Measurements from ENCODE around the gene OFD1. TPM values are rescaled to one million over a fixed set of nuclear protein-coding genes. Genes with fewer than 3 reads are reported as not detected.

The OFD1 gene
- polyA plus RNA-seq, 1 of the 3 experiments (the other 2 are of a cell fraction) = 13.4 TPM

GRCh38 chrX:13791145-13791544 is 56.6 kb downstream of the OFD1 start:
- ChIA-PET CTCF (no interaction called here), POLR2A (no interaction called here)
- Histone ChIP-seq H3K4me3 (ENCODE audit: low read depth in 2 of 2, low read length in 1 of 2) (no peak overlapping the region), H3K36me3 (replicated peaks in 1 of 2; ENCODE audit: control insufficient read depth in 1 of 2, insufficient read depth in 2 of 2, low read length in 1 of 2) (no peaks in the 10 kb centered on the region), H4K20me1 (ENCODE audit: insufficient read depth) (no peaks in the 10 kb centered on the region), H3K9me2 (no peaks in the 10 kb centered on the region), H3K27ac (ENCODE audit: low read depth in 2 of 2, low read length in 1 of 2) (no peak overlapping the region), H2AFZ (ENCODE audit: low read depth) (no peak overlapping the region), H3K27me3 (ENCODE audit: insufficient read depth) (peaks cover 3% of the 10 kb centered on the region; the same call in 1 of the 2 replicates), H3K9ac (no peak overlapping the region), H3K9me3 (no peaks in the 10 kb centered on the region), H3K79me2 (ENCODE audit: insufficient read depth) (no peaks in the 10 kb centered on the region), H3F3A (replicated peaks; ENCODE audit: insufficient read depth) (no peaks in the 10 kb centered on the region), H3K4me2 (no peak overlapping the region), H3K4me1 (ENCODE audit: control insufficient read depth in 1 of 2, insufficient read depth in 2 of 2, low read depth in 1 of 2, low read length in 1 of 2) (peaks cover 0 to under 1% of the 10 kb centered on the region in 2 experiments; a peak in 1 of 4 replicates)
- DNase-seq = no peak
- WGBS (ENCODE audit: low lambda C conversion rate) = 48% methylated on average over 2 of the region's 2 CpGs
- no peak for TF ChIP-seq ELF1 (IDR thresholded peaks at IDR 0.05)
- TF ChIP-seq USF1 (IDR thresholded peaks at IDR 0.05; ENCODE audit: borderline replicate concordance, low read depth) = no peak
- no peak for TF ChIP-seq POLR2AphosphoS5 (IDR thresholded peaks at IDR 0.05; ENCODE audit: low read depth, low read length)
- no peak for TF ChIP-seq TAF1 (IDR thresholded peaks at IDR 0.05; ENCODE audit: borderline replicate concordance, low read depth, low read length)
- no peak for TF ChIP-seq SIN3A (IDR thresholded peaks at IDR 0.05; ENCODE audit: borderline replicate concordance, low read depth, low read length)
- TF ChIP-seq FOSL2 (IDR thresholded peaks at IDR 0.05; ENCODE audit: borderline replicate concordance, low read depth) = no peak
- TF ChIP-seq, protein P1, sequence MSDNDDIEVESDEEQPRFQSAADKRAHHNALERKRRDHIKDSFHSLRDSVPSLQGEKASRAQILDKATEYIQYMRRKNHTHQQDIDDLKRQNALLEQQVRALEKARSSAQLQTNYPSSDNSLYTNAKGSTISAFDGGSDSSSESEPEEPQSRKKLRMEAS (IDR thresholded peaks at IDR 0.05; ENCODE audit: low read depth) = no peak
- no peak for TF ChIP-seq FOXM1 (IDR thresholded peaks at IDR 0.05; ENCODE audit: low read depth)
- no peak for TF ChIP-seq EZH2phosphoT487 (IDR thresholded peaks at IDR 0.05; ENCODE audit: borderline replicate concordance, low read depth)
- no peak for TF ChIP-seq FOXJ3 (CRISPR knock-in tag; IDR thresholded peaks at IDR 0.05)

DNA sequence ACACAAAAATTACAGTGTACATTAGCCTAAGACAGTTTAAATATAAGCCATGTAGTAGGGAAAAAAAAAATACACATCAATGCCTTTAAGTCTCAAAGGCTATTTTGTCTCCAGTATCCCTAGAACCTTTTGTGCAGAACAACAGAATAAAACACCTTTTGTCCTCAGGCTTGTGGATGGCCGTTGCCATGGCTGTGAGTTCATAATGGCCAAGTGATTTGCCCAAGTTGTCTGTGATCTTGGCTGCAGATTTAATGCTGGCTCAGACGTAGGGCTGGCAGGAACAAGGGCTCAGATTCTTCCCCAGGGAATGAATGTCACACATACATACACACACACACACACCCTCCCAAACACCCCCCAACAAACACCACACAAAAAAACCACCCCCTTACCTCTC is 57.0 kb downstream of the OFD1 start:
- Histone ChIP-seq H3K9me2 (no peaks in the 10 kb centered on the region), H3K27me3 (ENCODE audit: insufficient read depth) (no peaks in the 10 kb centered on the region; the same call in 1 of the 2 replicates), H3K9me3 (no peaks in the 10 kb centered on the region), H3K4me3 (ENCODE audit: low read depth in 2 of 2, low read length in 1 of 2) (no peak overlapping the region), H3K4me1 (ENCODE audit: control insufficient read depth in 1 of 2, insufficient read depth in 2 of 2, low read depth in 1 of 2, low read length in 1 of 2) (no peaks in the 10 kb centered on the region; a peak in 1 of 4 replicates), H2AFZ (ENCODE audit: low read depth) (no peak overlapping the region), H3F3A (replicated peaks; ENCODE audit: insufficient read depth) (no peaks in the 10 kb centered on the region), H3K4me2 (no peak overlapping the region), H4K20me1 (ENCODE audit: insufficient read depth) (no peaks in the 10 kb centered on the region), H3K36me3 (replicated peaks in 1 of 2; ENCODE audit: control insufficient read depth in 1 of 2, insufficient read depth in 2 of 2, low read length in 1 of 2) (no peaks in the 10 kb centered on the region), H3K9ac (no peak overlapping the region), H3K79me2 (ENCODE audit: insufficient read depth) (no peaks in the 10 kb centered on the region), H3K27ac (ENCODE audit: low read depth in 2 of 2, low read length in 1 of 2) (no peak overlapping the region)
- 19% methylated on average over 2 of the region's 2 CpGs for WGBS (ENCODE audit: low lambda C conversion rate)
- no peak for TF ChIP-seq GATA2 (CRISPR knock-in tag; IDR thresholded peaks at IDR 0.05)
- TF ChIP-seq FOSL2 (IDR thresholded peaks at IDR 0.05; ENCODE audit: borderline replicate concordance, low read depth) = no peak
- TF ChIP-seq FOXJ3 (CRISPR knock-in tag; IDR thresholded peaks at IDR 0.05) = no peak
- no peak for TF ChIP-seq JUND (IDR thresholded peaks at IDR 0.05)
- no peak for TF ChIP-seq MXI1 (IDR thresholded peaks at IDR 0.05; ENCODE audit: low read depth, low read length)
- TF ChIP-seq TEAD4 (IDR thresholded peaks at IDR 0.05; ENCODE audit: borderline replicate concordance, insufficient read depth) = no peak
- TF ChIP-seq CHD2 (IDR thresholded peaks at IDR 0.05; ENCODE audit: low read length, partially characterized antibody) = no peak
- no peak for TF ChIP-seq RCOR1 (IDR thresholded peaks at IDR 0.05; ENCODE audit: low read length)
- TF ChIP-seq FOXM1 (IDR thresholded peaks at IDR 0.05; ENCODE audit: low read depth) = no peak
- no peak for TF ChIP-seq RAD21 (IDR thresholded peaks at IDR 0.05; ENCODE audit: low read length)
- TF ChIP-seq IRF3 (IDR thresholded peaks at IDR 0.05; ENCODE audit: low read depth, low read length) = no peak
- TF ChIP-seq SIN3A (IDR thresholded peaks at IDR 0.05; ENCODE audit: borderline replicate concordance, low read depth, low read length) = no peak
- ChIA-PET CTCF (no interaction called here), POLR2A (no interaction called here)
- DNase-seq = no peak
